ENCODE data around the gene TFR2. TPM values are rescaled to one million over a fixed set of nuclear protein-coding genes. Genes with fewer than 3 reads are reported as not detected.

The TFR2 gene
- total RNA-seq, 3 donors from 2014 or later: 0.48 TPM; not detected in 2

- TF ChIP-seq POLR2AphosphoS5 (IDR thresholded peaks at IDR 0.05) (no peak), POLR2A (IDR thresholded peaks at IDR 0.05) (no peak), CTCF (IDR thresholded peaks at IDR 0.05) (no peak)
- no peak overlapping the region for H3K4me3 ChIP-seq
- intact Hi-C loops (cut with DNase I; ENCODE audit: low total_unique reads): no loop called here
- H3K9me3 ChIP-seq: no peaks in the 10 kb centered on the region
- no peak overlapping the region for H3K27ac ChIP-seq
- no peaks in the 10 kb centered on the region for H3K36me3 ChIP-seq
- no peak for DNase-seq (ENCODE audit: low spot score in 2 of 2)
- peaks cover 0 to 6% of the 10 kb centered on the region in 2 donors for H3K4me1 ChIP-seq
- no peaks in the 10 kb centered on the region for H3K27me3 ChIP-seq
Measured at GRCh38 chr7:100614308-100614861, 27.0 kb downstream of the TFR2 start.

GRCh38 chr7:100613412-100614175 lies 27.8 kb downstream of the TFR2 start:
- peak overlapping the region; percentile 62 to 85 (median 85) for H3K4me3 ChIP-seq
- TF ChIP-seq POLR2A (IDR thresholded peaks at IDR 0.05): no peak
- no peak for TF ChIP-seq POLR2AphosphoS5 (IDR thresholded peaks at IDR 0.05)
- no peak for TF ChIP-seq CTCF (IDR thresholded peaks at IDR 0.05)
- no peaks in the 10 kb centered on the region for H3K27me3 ChIP-seq
- H3K4me1 ChIP-seq: peaks cover 0 to 6% of the 10 kb centered on the region in 2 donors
- no peaks in the 10 kb centered on the region for H3K9me3 ChIP-seq
- intact Hi-C loops (cut with DNase I; ENCODE audit: low total_unique reads): no loop called here
- no peak for DNase-seq (ENCODE audit: low spot score in 2 of 2)
- H3K27ac ChIP-seq: no peak overlapping the region
- H3K36me3 ChIP-seq: no peaks in the 10 kb centered on the region

GRCh38 chr7:100612730-100613390 lies 28.5 kb downstream of the TFR2 start:
- Histone ChIP-seq H3K9me3 (no peaks in the 10 kb centered on the region), H3K4me3 (peak overlapping the region; percentile 62 to 85 (median 85)), H3K36me3 (no peaks in the 10 kb centered on the region), H3K4me1 (peaks cover 0 to 6% of the 10 kb centered on the region in 2 donors), H3K27ac (peak overlapping the region; percentile 89 to 93), H3K27me3 (no peaks in the 10 kb centered on the region)
- DNase-seq (ENCODE audit: low spot score in 2 of 2): peak in 1 of 2 donors; percentile 39
- intact Hi-C loops (cut with DNase I; ENCODE audit: low total_unique reads): no loop called here
- no peak for TF ChIP-seq CTCF (IDR thresholded peaks at IDR 0.05)
- no peak for TF ChIP-seq POLR2AphosphoS5 (IDR thresholded peaks at IDR 0.05)
- no peak for TF ChIP-seq POLR2A (IDR thresholded peaks at IDR 0.05)

GRCh38 chr7:100611983-100612729 lies 29.2 kb downstream of the TFR2 start, which contains the start of gene MOSPD3:
Gene MOSPD3 (plus strand): TSS chr7:100612540. CDS start chr7:100612792, 252 bp downstream.
- intact Hi-C loops (cut with DNase I; ENCODE audit: low total_unique reads): no loop called here
- peak in 2 of 3 donors; percentile 34 to 35 for TF ChIP-seq CTCF (IDR thresholded peaks at IDR 0.05)
- peak; percentile 50 for TF ChIP-seq POLR2A (IDR thresholded peaks at IDR 0.05)
- TF ChIP-seq POLR2AphosphoS5 (IDR thresholded peaks at IDR 0.05): peak; percentile 94 to 95 (median 95)

More at GRCh38 chr7:100611983-100612729, 29.2 kb downstream of the TFR2 start, which contains the start of gene MOSPD3:
- H3K27ac ChIP-seq: peak within 1 kb of the TSS; percentile 89 to 93
- DNase-seq (ENCODE audit: low spot score in 2 of 2): peak; percentile 98 to 99
- H3K4me1 ChIP-seq: peaks cover 0 to 6% of the 10 kb centered on the region in 2 donors
- no peaks in the 10 kb centered on the region for H3K27me3 ChIP-seq
- H3K4me3 ChIP-seq: peak within 1 kb of the TSS; percentile 62 to 85 (median 85)
- H3K36me3 ChIP-seq: no peaks in the 10 kb centered on the region
- H3K9me3 ChIP-seq: no peaks in the 10 kb centered on the region

Data from breast epithelium (tissue), 4 donors.